Measurements from ENCODE around the gene ALDH3A1. TPM values are rescaled to one million over a fixed set of nuclear protein-coding genes. Genes with fewer than 3 reads are reported as not detected.
A peak's percentile ranks its signal among the peaks of the same experiment; 100 is the strongest.

Gene ALDH3A1
- total RNA-seq (2011; cell fraction: chromatin; rRNA removed; ENCODE audit: low replicate concordance), result not detected in 2 replicates
- total RNA-seq (2011; cell fraction: nucleolus; rRNA removed), result not detected in 2 replicates
- not detected in 2 replicates for total RNA-seq (2011; cell fraction: nucleoplasm; rRNA removed)
- total RNA-seq (2014; rRNA removed) (not detected in 2 replicates), total RNA-seq (2014; rRNA removed; fragmentation: Illumina TruSeq; extraction: Trizol) (not detected in 2 replicates), total RNA-seq (2015; rRNA removed; fragmentation: Illumina TruSeq; extraction: Trizol) (not detected in 2 replicates), total RNA-seq (2021) (not detected in 2 replicates), polyA plus RNA-seq (2011; rRNA removed) (not detected in 2 replicates), polyA plus RNA-seq (2014; fragmentation: Illumina TruSeq; extraction: Trizol) (not detected in 2 replicates), polyA plus RNA-seq (2014; fragmentation: Nextera tagmentation; extraction: Ambion mirVana) (not detected), polyA plus RNA-seq (2014; rRNA removed) (not detected in 2 replicates), polyA minus RNA-seq (2011; rRNA and poly(A)+ RNA removed) (not detected in 2 replicates), Bru-seq, nascent RNA (not detected), BruChase-seq, experiment 1, labeled RNA remaining after a 2-hour chase (not detected), BruChase-seq, experiment 2, labeled RNA remaining after a 6-hour chase (percentile 9 among the genes with signal in this experiment)
- polyA plus RNA-seq (2011; cell fraction: cytosol; rRNA removed), result not detected in 2 replicates
- not detected in 2 replicates for polyA plus RNA-seq (2011; cell fraction: nucleus; rRNA removed)
- not detected in 2 replicates for polyA plus RNA-seq (2012)
- polyA minus RNA-seq (2011; cell fraction: cytosol; rRNA and poly(A)+ RNA removed), result not detected in 2 replicates
- polyA minus RNA-seq (2011; cell fraction: nucleus; rRNA and poly(A)+ RNA removed), result not detected in 2 replicates
- long read RNA-seq, experiment 1, result 0 reads
- long read RNA-seq, experiment 2, result 0 reads
- long read RNA-seq, experiment 3, result 0 reads

GRCh38 chr17:19747829-19748806 lies at the start of gene ALDH3A1:
Gene ALDH3A1 (minus strand): TSS chr17:19748298. CDS start chr17:19745129, 3,169 bp downstream.
- DNase-seq (ENCODE audit: extremely low read depth in 1 of 4, low spot score in 3 of 4) (no peak), ATAC-seq (no peak), FAIRE-seq (no peak)
- H4K20me1 ChIP-seq (replicated peaks; ENCODE audit: control insufficient read depth, insufficient read depth, low read length), result no peaks in the 10 kb centered on the region
- no peak within 1 kb of the TSS for H3K4me3 ChIP-seq
- 1% methylated on average over 12 of the region's 25 CpGs for WGBS (ENCODE audit: insufficient coverage, low coverage, missing lambda C conversion rate)
- intact Hi-C loops (cut with micrococcal nuclease) (no loop called here), in situ Hi-C loops (cut with MboI) (no loop called here)
- CTCF ChIA-PET (ENCODE audit: low intra/inter-chr PET ratio), result interaction anchor here (0.5 kb wide), 1 partner anchor 368 kb away, joined by 3 read pairs; no protein-coding TSS in a partner anchor
- no peaks in the 10 kb centered on the region for H3K9me3 ChIP-seq (replicated peaks; ENCODE audit: control insufficient read depth, insufficient read depth, low read depth, low read length)
- TF ChIP-seq RUNX1 (IDR thresholded peaks at IDR 0.05; ENCODE audit: low read depth), result no peak
- TF ChIP-seq HIVEP1 (CRISPR knock-in tag; IDR thresholded peaks at IDR 0.05), result no peak
- TF ChIP-seq ZNF408 (CRISPR knock-in tag; IDR thresholded peaks at IDR 0.05; ENCODE audit: low read depth), result no peak
- TF ChIP-seq ADNP (tag; IDR thresholded peaks at IDR 0.05), result no peak
- no peak for TF ChIP-seq POLR2H (tag; IDR thresholded peaks at IDR 0.05; ENCODE audit: low read depth)
- TF ChIP-seq TRIM28 (IDR thresholded peaks at IDR 0.05), result no peak
- no peak for TF ChIP-seq SNRNP70 (optimal IDR thresholded peaks at IDR 0.05; ENCODE audit: low read depth, low read length)
- TF ChIP-seq OTX1 (CRISPR knock-in tag; IDR thresholded peaks at IDR 0.05), result no peak
- TF ChIP-seq SRSF3 (IDR thresholded peaks at IDR 0.05; ENCODE audit: insufficient read depth, low read length), result no peak
- TF ChIP-seq EP300 (IDR thresholded peaks at IDR 0.05; ENCODE audit: low read length), result no peak
- TF ChIP-seq TGIF2 (CRISPR knock-in tag; IDR thresholded peaks at IDR 0.05), result no peak
- TF ChIP-seq PML (IDR thresholded peaks at IDR 0.05; ENCODE audit: low read length), result no peak
- no peak for TF ChIP-seq RHOXF2B (CRISPR knock-in tag; conservative IDR thresholded peaks at IDR 0.05)
- TF ChIP-seq ZNF75A (CRISPR knock-in tag; IDR thresholded peaks at IDR 0.05), result no peak
- TF ChIP-seq CHD1 (IDR thresholded peaks at IDR 0.05; ENCODE audit: low read length), result no peak
- TF ChIP-seq, protein P1, sequence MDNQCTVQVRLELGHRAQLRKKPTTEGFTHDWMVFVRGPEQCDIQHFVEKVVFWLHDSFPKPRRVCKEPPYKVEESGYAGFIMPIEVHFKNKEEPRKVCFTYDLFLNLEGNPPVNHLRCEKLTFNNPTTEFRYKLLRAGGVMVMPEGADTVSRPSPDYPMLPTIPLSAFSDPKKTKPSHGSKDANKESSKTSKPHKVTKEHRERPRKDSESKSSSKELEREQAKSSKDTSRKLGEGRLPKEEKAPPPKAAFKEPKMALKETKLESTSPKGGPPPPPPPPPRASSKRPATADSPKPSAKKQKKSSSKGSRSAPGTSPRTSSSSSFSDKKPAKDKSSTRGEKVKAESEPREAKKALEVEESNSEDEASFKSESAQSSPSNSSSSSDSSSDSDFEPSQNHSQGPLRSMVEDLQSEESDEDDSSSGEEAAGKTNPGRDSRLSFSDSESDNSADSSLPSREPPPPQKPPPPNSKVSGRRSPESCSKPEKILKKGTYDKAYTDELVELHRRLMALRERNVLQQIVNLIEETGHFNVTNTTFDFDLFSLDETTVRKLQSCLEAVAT (IDR thresholded peaks at IDR 0.05), result no peak
- TF ChIP-seq, protein P2, sequence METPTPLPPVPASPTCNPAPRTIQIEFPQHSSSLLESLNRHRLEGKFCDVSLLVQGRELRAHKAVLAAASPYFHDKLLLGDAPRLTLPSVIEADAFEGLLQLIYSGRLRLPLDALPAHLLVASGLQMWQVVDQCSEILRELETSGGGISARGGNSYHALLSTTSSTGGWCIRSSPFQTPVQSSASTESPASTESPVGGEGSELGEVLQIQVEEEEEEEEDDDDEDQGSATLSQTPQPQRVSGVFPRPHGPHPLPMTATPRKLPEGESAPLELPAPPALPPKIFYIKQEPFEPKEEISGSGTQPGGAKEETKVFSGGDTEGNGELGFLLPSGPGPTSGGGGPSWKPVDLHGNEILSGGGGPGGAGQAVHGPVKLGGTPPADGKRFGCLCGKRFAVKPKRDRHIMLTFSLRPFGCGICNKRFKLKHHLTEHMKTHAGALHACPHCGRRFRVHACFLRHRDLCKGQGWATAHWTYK (CRISPR knock-in tag; IDR thresholded peaks at IDR 0.05), result no peak
- no peak for TF ChIP-seq ZNF23 (CRISPR knock-in tag; IDR thresholded peaks at IDR 0.05)
- H3K27me3 ChIP-seq (ENCODE audit: control insufficient read depth in 2 of 2, insufficient read depth in 2 of 2, low read length in 2 of 2), result peaks cover 8 to 52% of the 10 kb centered on the region in 2 experiments; a peak in 4 of 5 replicates
- no peaks in the 10 kb centered on the region for H3K9me1 ChIP-seq (ENCODE audit: control insufficient read depth, insufficient read depth, low read length)
- H3K36me3 ChIP-seq (ENCODE audit: control insufficient read depth, insufficient read depth, low read length), result no peaks in the 10 kb centered on the region
- no peak within 1 kb of the TSS for H2AFZ ChIP-seq (ENCODE audit: low read depth, low read length)
- no peak within 1 kb of the TSS for H3K4me2 ChIP-seq (ENCODE audit: insufficient read depth, low read length)
- peaks cover 0 to 5% of the 10 kb centered on the region in 2 experiments; a peak in 1 of 5 replicates for H3K4me1 ChIP-seq (replicated peaks in 1 of 2; ENCODE audit: control insufficient read depth in 2 of 2, insufficient read depth in 2 of 2, low read length in 2 of 2)
- no TSS peak for BruUV-seq (replicated peaks)
- no peak within 1 kb of the TSS for H3K9ac ChIP-seq (ENCODE audit: insufficient read depth in 1 of 2, low read depth in 2 of 2, low read length in 2 of 2)
- POLR2A ChIA-PET, result interaction anchor here (0.7 kb wide), 1 partner anchor 416 kb away, joined by 3 read pairs; no protein-coding TSS in a partner anchor
- no peaks in the 10 kb centered on the region for H3K79me2 ChIP-seq (ENCODE audit: control insufficient read depth, insufficient read depth, low read length)
- no peak within 1 kb of the TSS for H3K27ac ChIP-seq (ENCODE audit: extremely low read depth, low read depth, low read length)

Measured in K562 (cell line).